PC-3 (cell line): ENCODE results near the gene PDZK1IP1. TPM values are rescaled to one million over a fixed set of nuclear protein-coding genes. Genes with fewer than 3 reads are reported as not detected.

Source experiments
- ATAC-seq: fragments of 200-7000 bp; cut with Tn5 transposase; 2 replicates; pipeline ENCODE4 v1.9.1; 2020; ENCODE audit warnings: mild to moderate bottlenecking, moderate library complexity
- BruUV-seq: library from RNA; stranded (reverse); fragments of 400-500 nt; replicated peaks from 2 replicates; lab custom pipeline; 2021; lab: Mats Ljungman, UMichigan
- CTCF ChIA-PET: fragments of 300-600 bp; sonication (Branson Sonifier 250); formaldehyde crosslinking; loops from one replicate; lab custom pipeline; 2022; ENCODE audit warnings: antibody characterized with exemption; lab: Charles Lee
- POLR2A ChIA-PET: fragments of 300-600 bp; sonication (Branson Sonifier 250); formaldehyde crosslinking; loops from one replicate; lab custom pipeline; 2022; ENCODE audit warnings: antibody characterized with exemption; ENCODE audit not compliant: unreplicated experiment; lab: Charles Lee
- DNase-seq: peaks from one replicate; pipeline ENCODE4 v3.0.0-alpha.2; 2015
- H2AFZ ChIP-seq: fragments of 300-600 bp; sonication (generic); 2 replicates; pipeline ENCODE4 v1.6.0; 2016; ENCODE audit warnings: antibody characterized with exemption, low read length
- H3F3A ChIP-seq: fragments of 300-600 bp; sonication (generic); one replicate; pipeline ENCODE4 v1.6.0; 2017; ENCODE audit warnings: antibody characterized with exemption, low read length, control low read depth, mild to moderate bottlenecking; ENCODE audit not compliant: unreplicated experiment
- H3K27ac ChIP-seq: fragments of 300-600 bp; sonication (generic); 2 replicates; pipeline ENCODE4 v1.5.1; 2016; ENCODE audit warnings: mild to moderate bottlenecking, low read length
- H3K27me3 ChIP-seq: fragments of 300-600 bp; sonication (generic); 2 replicates; pipeline ENCODE4 v1.6.1; 2016; ENCODE audit warnings: low read length, mixed read lengths
- H3K36me3 ChIP-seq: fragments of 300-600 bp; sonication (generic); 2 replicates; pipeline ENCODE4 v1.6.1; 2016; ENCODE audit warnings: low read depth, mixed run types, low read length, mixed read lengths
- H3K4me1 ChIP-seq: fragments of 300-600 bp; sonication (generic); 2 replicates; pipeline ENCODE4 v1.5.1; 2016; ENCODE audit warnings: low read length; ENCODE audit not compliant: insufficient read depth
- H3K4me2 ChIP-seq: fragments of 300-600 bp; sonication (generic); 2 replicates; pipeline ENCODE4 v1.6.0; 2016; ENCODE audit warnings: low read length
- H3K4me3 ChIP-seq: fragments of 300-600 bp; sonication (generic); 2 replicates; pipeline ENCODE4 v1.5.1; 2016; ENCODE audit warnings: mild to moderate bottlenecking, low read length, mixed read lengths
- H3K79me2 ChIP-seq: fragments of 300-600 bp; sonication (generic); 2 replicates; pipeline ENCODE4 v1.6.1; 2017; ENCODE audit warnings: low read length, mixed read lengths
- H3K9ac ChIP-seq: fragments of 300-600 bp; sonication (generic); 2 replicates; pipeline ENCODE4 v1.6.0; 2016; ENCODE audit warnings: mild to moderate bottlenecking, low read length
- H3K9me2 ChIP-seq: fragments of 300-600 bp; sonication (generic); replicated peaks from 2 replicates; pipeline ENCODE4 v1.6.1; 2016; ENCODE audit warnings: mixed run types, low read length, mixed read lengths
- H3K9me3 ChIP-seq: fragments of 300-600 bp; sonication (generic); 2 replicates; pipeline ENCODE4 v1.6.1; 2016; ENCODE audit warnings: low read length, mixed read lengths
- H4K20me1 ChIP-seq: fragments of 300-600 bp; sonication (generic); 2 replicates; pipeline ENCODE4 v1.6.1; 2016; ENCODE audit warnings: low read length, mixed read lengths
- CTCF ChIP-seq: fragments of 300-600 bp; sonication (generic); conservative IDR thresholded peaks from 2 replicates; pipeline ENCODE4 v1.5.1; 2017; ENCODE audit warnings: antibody characterized with exemption, low read depth, mild to moderate bottlenecking, low read length
- EZH2 ChIP-seq: fragments of 300-600 bp; sonication (generic); IDR thresholded peaks from one replicate; pipeline ENCODE4 v1.6.1; 2017; ENCODE audit warnings: antibody characterized with exemption, mild to moderate bottlenecking, low read length; ENCODE audit not compliant: unreplicated experiment
- EZH2phosphoT487 ChIP-seq: fragments of 300-600 bp; sonication (generic); IDR thresholded peaks from 2 replicates; pipeline ENCODE4 v1.6.1; 2018; ENCODE audit warnings: mild to moderate bottlenecking, antibody characterized with exemption, low read length, borderline replicate concordance
- intact Hi-C: fragments of 100-400 bp; cut with micrococcal nuclease; formaldehyde crosslinking; loops from 2 replicates; pipeline ENCODE4 v1.9.0; 2023
- total RNA-seq: library from RNA; depleted of rRNA; stranded (reverse); fragments of >200 nt; gene quantifications from 2 replicates; pipeline ENCODE4 v1.2.3, GENCODE V29; 2014

The PDZK1IP1 gene
- total RNA-seq, 1 experiment from 2014 or later, result not detected

GRCh38 chr1:47231301-47232186, 41.7 kb upstream of the PDZK1IP1 start:
- H3K9ac ChIP-seq, result no peak overlapping the region
- no peak for ATAC-seq
- no peak overlapping the region for H2AFZ ChIP-seq
- H3K27me3 ChIP-seq, result peaks cover 39% of the 10 kb centered on the region
- no peaks in the 10 kb centered on the region for H3K9me2 ChIP-seq
- H4K20me1 ChIP-seq, result no peaks in the 10 kb centered on the region
- H3K9me3 ChIP-seq, result no peaks in the 10 kb centered on the region
- no peak overlapping the region for H3K4me3 ChIP-seq
- no peak overlapping the region for H3K27ac ChIP-seq
- TF ChIP-seq EZH2 (no peak), CTCF (no peak), EZH2phosphoT487 (no peak)
- BruUV-seq, result no TSS peak
- H3F3A ChIP-seq, result no peaks in the 10 kb centered on the region
- CTCF ChIA-PET, result no interaction called here
- H3K4me2 ChIP-seq, result no peak overlapping the region
- no peaks in the 10 kb centered on the region for H3K36me3 ChIP-seq
- intact Hi-C loops, result no loop called here
- no peaks in the 10 kb centered on the region for H3K79me2 ChIP-seq
- no peak for DNase-seq
- POLR2A ChIA-PET, result no interaction called here
- no peaks in the 10 kb centered on the region for H3K4me1 ChIP-seq

GRCh38 chr1:47230692-47231300, 41.0 kb upstream of the PDZK1IP1 start:
- H3K4me3 ChIP-seq, result no peak overlapping the region
- H3K4me1 ChIP-seq, result no peaks in the 10 kb centered on the region
- ChIA-PET POLR2A (interaction anchor here (0.6 kb wide), 1 partner anchor 56 kb away, joined by 4 read pairs; no protein-coding TSS in a partner anchor), CTCF (no interaction called here)
- DNase-seq (no peak), ATAC-seq (no peak)
- no peaks in the 10 kb centered on the region for H3K79me2 ChIP-seq
- H3K9me2 ChIP-seq, result no peaks in the 10 kb centered on the region
- no peaks in the 10 kb centered on the region for H3K36me3 ChIP-seq
- no peak overlapping the region for H3K9ac ChIP-seq
- H4K20me1 ChIP-seq, result no peaks in the 10 kb centered on the region
- intact Hi-C loops, result no loop called here
- no peak overlapping the region for H3K27ac ChIP-seq
- no peak overlapping the region for H3K4me2 ChIP-seq
- H3K9me3 ChIP-seq, result no peaks in the 10 kb centered on the region
- H3K27me3 ChIP-seq, result peaks cover 46% of the 10 kb centered on the region
- no peak overlapping the region for H2AFZ ChIP-seq
- no peaks in the 10 kb centered on the region for H3F3A ChIP-seq
- TF ChIP-seq EZH2phosphoT487, result no peak
- TF ChIP-seq CTCF, result no peak
- no peak for TF ChIP-seq EZH2
- BruUV-seq, result no TSS peak
